Left kidney (tissue), 8 donors: ENCODE data around the gene PDE3B. TPM values are rescaled to one million over a fixed set of nuclear protein-coding genes. Genes with fewer than 3 reads are reported as not detected.
"Not testable (repeated sequence)": the region's sequence is repeated elsewhere in the genome, so short reads cannot be mapped to it uniquely, and the experiment has no call there.

Experiments
- DNase-seq: peaks from one replicate; pipeline ENCODE4 v3.0.0-alpha.2; 2013
- long read RNA-seq, 8 donors: transcript quantifications; one replicate each; lab custom pipeline, GENCODE V29; 2026
- polyA plus RNA-seq: library from polyadenylated mRNA; unstranded; fragments of 120-200 nt; gene quantifications from one replicate; pipeline ENCODE4 v1.2.1, GENCODE V29; 2013; ENCODE audit not compliant: insufficient read length

PDE3B gene
- polyA plus RNA-seq: 10.5 TPM
- long read RNA-seq, donor 1: 0 reads
- long read RNA-seq, donor 2: 0 reads
- long read RNA-seq, donor 3, full-length matches to known transcripts: 1 of 1 reads
- long read RNA-seq, donor 3, partial matches to known transcripts: 0 of 1 reads
- long read RNA-seq, donor 3, other reads (novel, unspliced or antisense): 0 of 1 reads
- long read RNA-seq, donor 4: 0 reads
- long read RNA-seq, donor 5: 0 reads
- long read RNA-seq, donor 6: 0 reads
- long read RNA-seq, donor 7: 0 reads
- long read RNA-seq, donor 8: 0 reads

- peak; percentile 80 for DNase-seq
These were observed at the start of gene PDE3B for GRCh38 chr11:14643697-14644225. Gene PDE3B, plus strand, starts transcription at chr11:14643804. Its CDS starts 272 bp downstream, at chr11:14644076.

GRCh38 chr11:14595261-14595660, 48.3 kb upstream of the PDE3B start:
- not testable (repeated sequence) for DNase-seq

GRCh38 chr11:14607713-14608112, 35.9 kb upstream of the PDE3B start:
- no peak for DNase-seq

GRCh38 chr11:14609902-14610301, 33.7 kb upstream of the PDE3B start:
- no peak for DNase-seq

GRCh38 chr11:14611939-14612338, 31.7 kb upstream of the PDE3B start:
- DNase-seq: no peak

GRCh38 chr11:14612694-14613093, 30.9 kb upstream of the PDE3B start:
- no peak for DNase-seq

- no peak for DNase-seq
These were observed 29.4 kb upstream of the PDE3B start for GRCh38 chr11:14614091-14614622.

GRCh38 chr11:14617241-14618027, 26.2 kb upstream of the PDE3B start:
- DNase-seq: no peak

GRCh38 chr11:14618060-14618459, 25.5 kb upstream of the PDE3B start:
- DNase-seq: no peak

- DNase-seq: no peak
These were observed 23.7 kb upstream of the PDE3B start for GRCh38 chr11:14619603-14620531.

- DNase-seq: no peak
These were observed 21.2 kb upstream of the PDE3B start for GRCh38 chr11:14622223-14622954.

GRCh38 chr11:14623036-14623435, 20.6 kb upstream of the PDE3B start:
- DNase-seq: no peak

GRCh38 chr11:14625586-14626205, 17.9 kb upstream of the PDE3B start:
- no peak for DNase-seq

GRCh38 chr11:14626650-14627049, 17.0 kb upstream of the PDE3B start:
- DNase-seq: no peak

- DNase-seq: not testable (repeated sequence)
These were observed 9.9 kb upstream of the PDE3B start for GRCh38 chr11:14633506-14634224.

- no peak for DNase-seq
These were observed 8.8 kb upstream of the PDE3B start for GRCh38 chr11:14634813-14635212.

GRCh38 chr11:14635546-14635945, 8.1 kb upstream of the PDE3B start:
- no peak for DNase-seq

- no peak for DNase-seq
These were observed 7.5 kb upstream of the PDE3B start for GRCh38 chr11:14636119-14636518.

- DNase-seq: no peak
These were observed 5.7 kb upstream of the PDE3B start for GRCh38 chr11:14637868-14638409.

GRCh38 chr11:14638561-14638960, 5.0 kb upstream of the PDE3B start:
- DNase-seq: no peak
